SIG-M5 (cell line): ENCODE results near the gene UBQLN4.

Experiments used
- DNase-seq: peaks from one replicate; lab custom pipeline; 2025; lab: John Stamatoyannopoulos, UW

UBQLN4 gene

GRCh38 chr1:156053768-156054499 is at the start of gene UBQLN4:
Gene UBQLN4, minus strand, starts transcription at chr1:156053798. Its CDS starts 97 bp downstream, at chr1:156053701.
- no peak for DNase-seq

- DNase-seq = no peak
Observed at GRCh38 chr1:156102633-156103511, 49.3 kb upstream of the UBQLN4 start.

GRCh38 chr1:156101880-156102279 is 48.3 kb upstream of the UBQLN4 start:
- no peak for DNase-seq

GRCh38 chr1:156100205-156100995 is 46.8 kb upstream of the UBQLN4 start:
- DNase-seq = no peak

GRCh38 chr1:156099282-156099681 is 45.7 kb upstream of the UBQLN4 start:
- DNase-seq = no peak

- no peak for DNase-seq
Observed at GRCh38 chr1:156098784-156099183, 45.2 kb upstream of the UBQLN4 start.

GRCh38 chr1:156097499-156098178 is 44.0 kb upstream of the UBQLN4 start:
- DNase-seq = no peak

GRCh38 chr1:156096640-156097391 is 43.2 kb upstream of the UBQLN4 start:
- DNase-seq = no peak

GRCh38 chr1:156095906-156096508 is 42.4 kb upstream of the UBQLN4 start:
- DNase-seq = no peak

GRCh38 chr1:156091610-156092009 is 38.0 kb upstream of the UBQLN4 start:
- no peak for DNase-seq

GRCh38 chr1:156090840-156091188 is 37.2 kb upstream of the UBQLN4 start:
- DNase-seq = no peak

GRCh38 chr1:156090138-156090839 is 36.7 kb upstream of the UBQLN4 start:
- DNase-seq = no peak

GRCh38 chr1:156089704-156090103 is 36.1 kb upstream of the UBQLN4 start:
- DNase-seq = no peak

GRCh38 chr1:156086256-156086662 is 32.7 kb upstream of the UBQLN4 start:
- no peak for DNase-seq

- DNase-seq = no peak
Observed at GRCh38 chr1:156083800-156084790, 30.5 kb upstream of the UBQLN4 start.

GRCh38 chr1:156082309-156083091 is 28.9 kb upstream of the UBQLN4 start, which contains the start of gene MEX3A:
Gene MEX3A, minus strand, starts transcription at chr1:156082465. Its CDS starts 467 bp downstream, at chr1:156081998.
- no peak for DNase-seq

GRCh38 chr1:156081917-156082308 is 28.3 kb upstream of the UBQLN4 start:
- DNase-seq = no peak
